Measurements from ENCODE around the gene EVI5L. TPM values are rescaled to one million over a fixed set of nuclear protein-coding genes. Genes with fewer than 3 reads are reported as not detected.
"Not testable (repeated sequence)": the region's sequence is repeated elsewhere in the genome, so short reads cannot be mapped to it uniquely, and the experiment has no call there.

Gene EVI5L
- total RNA-seq, 1 experiment from 2014 or later, result 6.4 TPM

DNA sequence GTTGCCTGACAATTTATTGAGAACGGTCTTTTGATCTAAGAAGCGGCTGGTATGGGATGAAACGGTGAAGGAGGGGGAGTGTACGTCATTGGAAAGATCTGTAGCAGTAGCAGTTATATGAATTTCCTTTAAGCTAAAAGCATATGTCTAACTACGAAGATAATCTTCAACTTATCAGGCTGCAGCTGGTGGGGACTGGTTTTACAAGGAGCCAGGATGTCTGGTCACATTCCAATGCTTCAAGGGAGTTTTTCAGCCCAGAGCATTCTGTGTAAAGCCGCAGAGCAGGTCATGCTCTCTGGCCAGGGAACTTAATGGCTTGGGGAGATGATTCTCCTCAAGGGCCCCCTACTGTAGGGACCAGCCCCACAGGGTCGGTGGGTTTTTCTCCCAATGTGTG, 37.7 kb upstream of the EVI5L start:
- ChIA-PET CTCF (interaction anchor here (0.8 kb wide), 1 partner anchor 224 kb away, joined by 3 read pairs; no protein-coding TSS in a partner anchor), POLR2A (no interaction called here)
- no peak overlapping the region for H3K4me3 ChIP-seq (ENCODE audit: low read depth in 2 of 2, low read length in 2 of 2)
- H3K9me3 ChIP-seq (ENCODE audit: control insufficient read depth, insufficient read depth, low read depth, low read length), result no peaks in the 10 kb centered on the region
- DNase-seq (ENCODE audit: low read depth, low spot score) (no peak), ATAC-seq (no peak)
- no peak overlapping the region for H3K27ac ChIP-seq (ENCODE audit: low read length)
- no peaks in the 10 kb centered on the region for H3K27me3 ChIP-seq (ENCODE audit: control insufficient read depth, insufficient read depth, low read length)
- TF ChIP-seq, protein P1, sequence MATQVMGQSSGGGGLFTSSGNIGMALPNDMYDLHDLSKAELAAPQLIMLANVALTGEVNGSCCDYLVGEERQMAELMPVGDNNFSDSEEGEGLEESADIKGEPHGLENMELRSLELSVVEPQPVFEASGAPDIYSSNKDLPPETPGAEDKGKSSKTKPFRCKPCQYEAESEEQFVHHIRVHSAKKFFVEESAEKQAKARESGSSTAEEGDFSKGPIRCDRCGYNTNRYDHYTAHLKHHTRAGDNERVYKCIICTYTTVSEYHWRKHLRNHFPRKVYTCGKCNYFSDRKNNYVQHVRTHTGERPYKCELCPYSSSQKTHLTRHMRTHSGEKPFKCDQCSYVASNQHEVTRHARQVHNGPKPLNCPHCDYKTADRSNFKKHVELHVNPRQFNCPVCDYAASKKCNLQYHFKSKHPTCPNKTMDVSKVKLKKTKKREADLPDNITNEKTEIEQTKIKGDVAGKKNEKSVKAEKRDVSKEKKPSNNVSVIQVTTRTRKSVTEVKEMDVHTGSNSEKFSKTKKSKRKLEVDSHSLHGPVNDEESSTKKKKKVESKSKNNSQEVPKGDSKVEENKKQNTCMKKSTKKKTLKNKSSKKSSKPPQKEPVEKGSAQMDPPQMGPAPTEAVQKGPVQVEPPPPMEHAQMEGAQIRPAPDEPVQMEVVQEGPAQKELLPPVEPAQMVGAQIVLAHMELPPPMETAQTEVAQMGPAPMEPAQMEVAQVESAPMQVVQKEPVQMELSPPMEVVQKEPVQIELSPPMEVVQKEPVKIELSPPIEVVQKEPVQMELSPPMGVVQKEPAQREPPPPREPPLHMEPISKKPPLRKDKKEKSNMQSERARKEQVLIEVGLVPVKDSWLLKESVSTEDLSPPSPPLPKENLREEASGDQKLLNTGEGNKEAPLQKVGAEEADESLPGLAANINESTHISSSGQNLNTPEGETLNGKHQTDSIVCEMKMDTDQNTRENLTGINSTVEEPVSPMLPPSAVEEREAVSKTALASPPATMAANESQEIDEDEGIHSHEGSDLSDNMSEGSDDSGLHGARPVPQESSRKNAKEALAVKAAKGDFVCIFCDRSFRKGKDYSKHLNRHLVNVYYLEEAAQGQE (IDR thresholded peaks at IDR 0.05; ENCODE audit: insufficient read depth in 1 of 2, low read depth in 2 of 2, low read length in 1 of 2), result no peak
- TF ChIP-seq POLR2AphosphoS5 (IDR thresholded peaks at IDR 0.05; ENCODE audit: low read depth, low read length), result no peak
- TF ChIP-seq SIN3A (IDR thresholded peaks at IDR 0.05; ENCODE audit: borderline replicate concordance, insufficient read depth, low read depth, low read length), result no peak
- TF ChIP-seq, protein P2, sequence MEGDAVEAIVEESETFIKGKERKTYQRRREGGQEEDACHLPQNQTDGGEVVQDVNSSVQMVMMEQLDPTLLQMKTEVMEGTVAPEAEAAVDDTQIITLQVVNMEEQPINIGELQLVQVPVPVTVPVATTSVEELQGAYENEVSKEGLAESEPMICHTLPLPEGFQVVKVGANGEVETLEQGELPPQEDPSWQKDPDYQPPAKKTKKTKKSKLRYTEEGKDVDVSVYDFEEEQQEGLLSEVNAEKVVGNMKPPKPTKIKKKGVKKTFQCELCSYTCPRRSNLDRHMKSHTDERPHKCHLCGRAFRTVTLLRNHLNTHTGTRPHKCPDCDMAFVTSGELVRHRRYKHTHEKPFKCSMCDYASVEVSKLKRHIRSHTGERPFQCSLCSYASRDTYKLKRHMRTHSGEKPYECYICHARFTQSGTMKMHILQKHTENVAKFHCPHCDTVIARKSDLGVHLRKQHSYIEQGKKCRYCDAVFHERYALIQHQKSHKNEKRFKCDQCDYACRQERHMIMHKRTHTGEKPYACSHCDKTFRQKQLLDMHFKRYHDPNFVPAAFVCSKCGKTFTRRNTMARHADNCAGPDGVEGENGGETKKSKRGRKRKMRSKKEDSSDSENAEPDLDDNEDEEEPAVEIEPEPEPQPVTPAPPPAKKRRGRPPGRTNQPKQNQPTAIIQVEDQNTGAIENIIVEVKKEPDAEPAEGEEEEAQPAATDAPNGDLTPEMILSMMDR (IDR thresholded peaks at IDR 0.05), result no peak
- TF ChIP-seq TCF7L2 (IDR thresholded peaks at IDR 0.05; ENCODE audit: low read depth, low read length), result no peak
- H3K4me1 ChIP-seq (ENCODE audit: control insufficient read depth, insufficient read depth, low read length), result no peaks in the 10 kb centered on the region
- in situ Hi-C loops (cut with HindIII; ENCODE audit: low pct_unique_long_range_greater_than_20kb, low sequenced_read_pairs), result no loop called here
- BruUV-seq (replicated peaks), result no TSS peak
- H3K36me3 ChIP-seq (ENCODE audit: control insufficient read depth, insufficient read depth, low read length), result no peaks in the 10 kb centered on the region
- intact Hi-C loops (cut with micrococcal nuclease; ENCODE audit: unreplicated experiment), result no loop called here

DNA sequence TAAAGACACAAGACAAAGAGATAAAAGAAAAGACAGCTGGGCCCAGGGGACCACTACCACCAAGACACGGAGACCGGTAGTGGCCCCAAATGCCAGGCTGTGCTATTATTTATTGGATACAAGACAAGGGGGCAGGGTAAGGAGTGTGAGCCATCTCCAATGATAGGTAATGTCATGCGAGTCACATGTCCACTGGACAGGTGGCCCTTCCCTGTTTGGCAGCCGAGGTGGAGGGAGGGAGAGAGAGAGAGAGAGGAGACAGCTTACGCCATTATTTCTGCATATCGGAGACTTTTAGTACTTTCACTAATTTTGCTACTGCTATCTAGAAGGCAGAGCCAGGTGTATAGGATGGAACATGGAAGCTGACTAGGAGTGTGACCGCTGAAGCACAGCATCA, 37.3 kb upstream of the EVI5L start:
- H3K4me1 ChIP-seq (ENCODE audit: control insufficient read depth, insufficient read depth, low read length); intact Hi-C loops (cut with micrococcal nuclease; ENCODE audit: unreplicated experiment); ATAC-seq; POLR2A ChIA-PET; in situ Hi-C loops (cut with HindIII; ENCODE audit: low pct_unique_long_range_greater_than_20kb, low sequenced_read_pairs); BruUV-seq (replicated peaks); H3K27me3 ChIP-seq (ENCODE audit: control insufficient read depth, insufficient read depth, low read length); H3K27ac ChIP-seq (ENCODE audit: low read length); H3K4me3 ChIP-seq (ENCODE audit: low read depth in 2 of 2, low read length in 2 of 2); DNase-seq (ENCODE audit: low read depth, low spot score); H3K9me3 ChIP-seq (ENCODE audit: control insufficient read depth, insufficient read depth, low read depth, low read length); H3K36me3 ChIP-seq (ENCODE audit: control insufficient read depth, insufficient read depth, low read length): not testable (repeated sequence)
- CTCF ChIA-PET, result interaction anchor here (0.8 kb wide), 1 partner anchor 224 kb away, joined by 3 read pairs; no protein-coding TSS in a partner anchor

DNA sequence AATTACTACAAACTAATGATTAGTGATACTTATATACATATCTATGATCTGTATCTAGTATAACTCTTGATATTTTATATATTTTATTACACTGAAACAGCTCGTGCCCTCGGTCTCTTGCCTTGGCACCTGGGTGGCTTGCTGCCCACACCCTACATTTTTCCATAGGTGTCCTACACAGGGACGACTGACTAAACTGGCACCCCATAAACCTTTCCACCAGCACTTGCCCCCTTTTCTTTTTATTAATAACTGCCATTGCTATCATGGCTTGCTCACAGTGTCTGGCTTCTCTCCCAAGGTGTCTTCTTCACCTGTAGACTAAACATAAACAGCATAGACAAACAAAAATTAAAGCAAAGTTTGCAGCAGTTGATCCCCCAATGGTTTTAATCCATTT, 36.5 kb upstream of the EVI5L start:
- ChIA-PET CTCF (no interaction called here), POLR2A (no interaction called here)
- no peak overlapping the region for H3K27ac ChIP-seq (ENCODE audit: low read length)
- no peak for TF ChIP-seq TCF7L2 (IDR thresholded peaks at IDR 0.05; ENCODE audit: low read depth, low read length)
- TF ChIP-seq SIN3A (IDR thresholded peaks at IDR 0.05; ENCODE audit: borderline replicate concordance, insufficient read depth, low read depth, low read length), result no peak
- TF ChIP-seq, protein P2 (IDR thresholded peaks at IDR 0.05), result no peak
- TF ChIP-seq, protein P1 (IDR thresholded peaks at IDR 0.05; ENCODE audit: insufficient read depth in 1 of 2, low read depth in 2 of 2, low read length in 1 of 2), result no peak
- TF ChIP-seq POLR2AphosphoS5 (IDR thresholded peaks at IDR 0.05; ENCODE audit: low read depth, low read length), result no peak
- ATAC-seq (no peak), DNase-seq (ENCODE audit: low read depth, low spot score) (no peak)
- H3K4me1 ChIP-seq (ENCODE audit: control insufficient read depth, insufficient read depth, low read length), result no peaks in the 10 kb centered on the region
- H3K9me3 ChIP-seq (ENCODE audit: control insufficient read depth, insufficient read depth, low read depth, low read length), result no peaks in the 10 kb centered on the region
- no peaks in the 10 kb centered on the region; the same call in 1 of the 2 replicates for H3K27me3 ChIP-seq (ENCODE audit: control insufficient read depth, insufficient read depth, low read length)
- no peak overlapping the region for H3K4me3 ChIP-seq (ENCODE audit: low read depth in 2 of 2, low read length in 2 of 2)
- H3K36me3 ChIP-seq (ENCODE audit: control insufficient read depth, insufficient read depth, low read length), result no peaks in the 10 kb centered on the region
- no TSS peak for BruUV-seq (replicated peaks)
- intact Hi-C loops (cut with micrococcal nuclease; ENCODE audit: unreplicated experiment) (no loop called here), in situ Hi-C loops (cut with HindIII; ENCODE audit: low pct_unique_long_range_greater_than_20kb, low sequenced_read_pairs) (no loop called here)

Measured in Panc1 (cell line).